ENCODE measurements around the gene TOR3A. TPM values are rescaled to one million over a fixed set of nuclear protein-coding genes. Genes with fewer than 3 reads are reported as not detected.

The TOR3A gene
- total and polyA plus RNA-seq, 2 of the 13 experiments (the other 11 are each of a cell fraction or from before 2014, with no cell fraction given) = 14.7 to 28.4 TPM

- TF ChIP-seq SNAPC4 (CRISPR knock-in tag; IDR thresholded peaks at IDR 0.05) = no peak
- TF ChIP-seq STAG1 (CRISPR knock-in tag; IDR thresholded peaks at IDR 0.05) = no peak
- TF ChIP-seq GATAD1 (CRISPR knock-in tag; IDR thresholded peaks at IDR 0.05) = peak; percentile 58; the same call in 1 of the 2 replicates
- TF ChIP-seq MTA1 (CRISPR knock-in tag; IDR thresholded peaks at IDR 0.05; ENCODE audit: borderline replicate concordance) = no peak
- TF ChIP-seq FOXJ3 (CRISPR knock-in tag; IDR thresholded peaks at IDR 0.05; ENCODE audit: borderline replicate concordance) = peak; percentile 77; the same call in 1 of the 2 replicates
- no peak for TF ChIP-seq RFX1 (IDR thresholded peaks at IDR 0.05)
- TF ChIP-seq SKIL (CRISPR knock-in tag; IDR thresholded peaks at IDR 0.05; ENCODE audit: borderline replicate concordance) = no peak
- 0 out of 2 replicates have a peak, but pooled peaks have one; percentile 59 for TF ChIP-seq FOXC1 (CRISPR knock-in tag; IDR thresholded peaks at IDR 0.05; ENCODE audit: borderline replicate concordance)
- TF ChIP-seq ZNF503 (CRISPR knock-in tag; IDR thresholded peaks at IDR 0.05) = peak; percentile 55; the same call in 1 of the 2 replicates
- no peak for TF ChIP-seq ZNF326 (CRISPR knock-in tag; IDR thresholded peaks at IDR 0.05; ENCODE audit: borderline replicate concordance)
- peak; percentile 95 for TF ChIP-seq NCOA2 (CRISPR knock-in tag; IDR thresholded peaks at IDR 0.05)
- no peak for TF ChIP-seq TAF1 (CRISPR knock-in tag; IDR thresholded peaks at IDR 0.05)
- TF ChIP-seq ZNF331 (CRISPR knock-in tag; IDR thresholded peaks at IDR 0.05) = peak; percentile 85; the same call in 1 of the 2 replicates
- peak; percentile 93 for TF ChIP-seq TEAD3 (CRISPR knock-in tag; optimal IDR thresholded peaks at IDR 0.05; ENCODE audit: borderline replicate concordance)
- peak; percentile 61; the same call in 1 of the 2 replicates for TF ChIP-seq DMAP1 (CRISPR knock-in tag; IDR thresholded peaks at IDR 0.05)
- peak; percentile 89 for TF ChIP-seq ZNF609 (CRISPR knock-in tag; IDR thresholded peaks at IDR 0.05; ENCODE audit: borderline replicate concordance)
Observed at GRCh38 chr1:179104611-179105250, 22.9 kb downstream of the TOR3A start (continued).

All from HepG2 (cell line).